Epidermal melanocyte (primary cell): Measurements from ENCODE around the gene CFAP61.
A peak's percentile ranks its signal among the peaks of the same experiment; 100 is the strongest.
"Not testable (repeated sequence)": the region's sequence is repeated elsewhere in the genome, so short reads cannot be mapped to it uniquely, and the experiment has no call there.

Experiments used
- DNase-seq: peaks from one replicate; pipeline ENCODE4 v3.0.0; 2011; ENCODE audit warnings: low spot score; ENCODE audit not compliant: insufficient read length

CFAP61 gene

GRCh38 chr20:20228351-20228750 is 176.0 kb downstream of the CFAP61 start:
- no peak for DNase-seq

- no peak for DNase-seq
These were observed 177.3 kb downstream of the CFAP61 start for GRCh38 chr20:20229595-20229994.

- DNase-seq, result no peak
These were observed 178.4 kb downstream of the CFAP61 start for GRCh38 chr20:20230741-20231140.

- no peak for DNase-seq
These were observed 179.4 kb downstream of the CFAP61 start for GRCh38 chr20:20231528-20232298.

- DNase-seq, result no peak
These were observed 180.7 kb downstream of the CFAP61 start for GRCh38 chr20:20233041-20233514.

- DNase-seq, result no peak
These were observed 183.3 kb downstream of the CFAP61 start for GRCh38 chr20:20235681-20236080.

GRCh38 chr20:20237093-20237959 is 185.0 kb downstream of the CFAP61 start:
- DNase-seq, result peak; percentile 69

GRCh38 chr20:20241976-20242375 is 189.6 kb downstream of the CFAP61 start:
- no peak for DNase-seq

GRCh38 chr20:20244384-20244783 is 192.1 kb downstream of the CFAP61 start:
- not testable (repeated sequence) for DNase-seq

GRCh38 chr20:20246996-20247633 is 194.8 kb downstream of the CFAP61 start:
- no peak for DNase-seq

- DNase-seq, result no peak
These were observed 196.4 kb downstream of the CFAP61 start for GRCh38 chr20:20248620-20249200.

- DNase-seq, result no peak
These were observed 199.0 kb downstream of the CFAP61 start for GRCh38 chr20:20251317-20251716.

- no peak for DNase-seq
These were observed 199.5 kb downstream of the CFAP61 start for GRCh38 chr20:20251836-20252235.

- DNase-seq, result no peak
These were observed 200.9 kb downstream of the CFAP61 start for GRCh38 chr20:20253039-20253743.

GRCh38 chr20:20253744-20254330 is 201.5 kb downstream of the CFAP61 start:
- no peak for DNase-seq

- DNase-seq, result no peak
These were observed 202.8 kb downstream of the CFAP61 start for GRCh38 chr20:20255099-20255498.

- no peak for DNase-seq
These were observed 207.2 kb downstream of the CFAP61 start for GRCh38 chr20:20259533-20259932.

GRCh38 chr20:20261159-20261558 is 208.8 kb downstream of the CFAP61 start:
- DNase-seq, result no peak

GRCh38 chr20:20265210-20265609 is 212.9 kb downstream of the CFAP61 start:
- no peak for DNase-seq

GRCh38 chr20:20266552-20266951 is 214.2 kb downstream of the CFAP61 start:
- DNase-seq, result no peak
